ENCODE results near the gene GTF3C1. TPM values are rescaled to one million over a fixed set of nuclear protein-coding genes. Genes with fewer than 3 reads are reported as not detected.

The GTF3C1 gene
- total RNA-seq, 1 experiment from 2014 or later = 121 TPM

GRCh38 chr16:27588057-27588456, 38.3 kb upstream of the GTF3C1 start:
- CTCF ChIA-PET = no interaction called here
- no peak for ATAC-seq

GRCh38 chr16:27586711-27587110, 37.0 kb upstream of the GTF3C1 start:
- Histone ChIP-seq H3K9me3 (ENCODE audit: control insufficient read depth, insufficient read depth, low read depth, low read length) (no peaks in the 10 kb centered on the region), H3K27me3 (ENCODE audit: control insufficient read depth, insufficient read depth, low read length) (no peaks in the 10 kb centered on the region), H3K4me3 (ENCODE audit: low read depth in 2 of 2, low read length in 2 of 2) (no peak overlapping the region), H3K36me3 (ENCODE audit: control insufficient read depth, insufficient read depth, low read length) (no peaks in the 10 kb centered on the region), H3K4me1 (ENCODE audit: control insufficient read depth, insufficient read depth, low read length) (no peaks in the 10 kb centered on the region), H3K27ac (ENCODE audit: low read length) (no peak overlapping the region)
- TF ChIP-seq TCF7L2 (IDR thresholded peaks at IDR 0.05; ENCODE audit: low read depth, low read length) (no peak), CTCF (IDR thresholded peaks at IDR 0.05) (no peak), SIN3A (IDR thresholded peaks at IDR 0.05; ENCODE audit: borderline replicate concordance, insufficient read depth, low read depth, low read length) (no peak), POLR2AphosphoS5 (IDR thresholded peaks at IDR 0.05; ENCODE audit: low read depth, low read length) (no peak)
- TF ChIP-seq, protein P1, sequence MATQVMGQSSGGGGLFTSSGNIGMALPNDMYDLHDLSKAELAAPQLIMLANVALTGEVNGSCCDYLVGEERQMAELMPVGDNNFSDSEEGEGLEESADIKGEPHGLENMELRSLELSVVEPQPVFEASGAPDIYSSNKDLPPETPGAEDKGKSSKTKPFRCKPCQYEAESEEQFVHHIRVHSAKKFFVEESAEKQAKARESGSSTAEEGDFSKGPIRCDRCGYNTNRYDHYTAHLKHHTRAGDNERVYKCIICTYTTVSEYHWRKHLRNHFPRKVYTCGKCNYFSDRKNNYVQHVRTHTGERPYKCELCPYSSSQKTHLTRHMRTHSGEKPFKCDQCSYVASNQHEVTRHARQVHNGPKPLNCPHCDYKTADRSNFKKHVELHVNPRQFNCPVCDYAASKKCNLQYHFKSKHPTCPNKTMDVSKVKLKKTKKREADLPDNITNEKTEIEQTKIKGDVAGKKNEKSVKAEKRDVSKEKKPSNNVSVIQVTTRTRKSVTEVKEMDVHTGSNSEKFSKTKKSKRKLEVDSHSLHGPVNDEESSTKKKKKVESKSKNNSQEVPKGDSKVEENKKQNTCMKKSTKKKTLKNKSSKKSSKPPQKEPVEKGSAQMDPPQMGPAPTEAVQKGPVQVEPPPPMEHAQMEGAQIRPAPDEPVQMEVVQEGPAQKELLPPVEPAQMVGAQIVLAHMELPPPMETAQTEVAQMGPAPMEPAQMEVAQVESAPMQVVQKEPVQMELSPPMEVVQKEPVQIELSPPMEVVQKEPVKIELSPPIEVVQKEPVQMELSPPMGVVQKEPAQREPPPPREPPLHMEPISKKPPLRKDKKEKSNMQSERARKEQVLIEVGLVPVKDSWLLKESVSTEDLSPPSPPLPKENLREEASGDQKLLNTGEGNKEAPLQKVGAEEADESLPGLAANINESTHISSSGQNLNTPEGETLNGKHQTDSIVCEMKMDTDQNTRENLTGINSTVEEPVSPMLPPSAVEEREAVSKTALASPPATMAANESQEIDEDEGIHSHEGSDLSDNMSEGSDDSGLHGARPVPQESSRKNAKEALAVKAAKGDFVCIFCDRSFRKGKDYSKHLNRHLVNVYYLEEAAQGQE (IDR thresholded peaks at IDR 0.05; ENCODE audit: insufficient read depth in 1 of 2, low read depth in 2 of 2, low read length in 1 of 2) = no peak
- in situ Hi-C loops (cut with HindIII; ENCODE audit: low pct_unique_long_range_greater_than_20kb, low sequenced_read_pairs) (no loop called here), intact Hi-C loops (cut with micrococcal nuclease; ENCODE audit: unreplicated experiment) (no loop called here)
- ChIA-PET CTCF (no interaction called here), POLR2A (no interaction called here)
- DNase-seq (ENCODE audit: low read depth, low spot score) (no peak), ATAC-seq (no peak)
- no TSS peak for BruUV-seq (replicated peaks)

More at GRCh38 chr16:27588057-27588456, 38.3 kb upstream of the GTF3C1 start:
- Histone ChIP-seq H3K9me3 (ENCODE audit: control insufficient read depth, insufficient read depth, low read depth, low read length) (no peaks in the 10 kb centered on the region), H3K4me3 (ENCODE audit: low read depth in 2 of 2, low read length in 2 of 2) (no peak overlapping the region), H3K27me3 (ENCODE audit: control insufficient read depth, insufficient read depth, low read length) (no peaks in the 10 kb centered on the region), H3K27ac (ENCODE audit: low read length) (no peak overlapping the region), H3K4me1 (ENCODE audit: control insufficient read depth, insufficient read depth, low read length) (no peaks in the 10 kb centered on the region), H3K36me3 (ENCODE audit: control insufficient read depth, insufficient read depth, low read length) (no peaks in the 10 kb centered on the region)
- POLR2A ChIA-PET = interaction anchor here (0.6 kb wide), 2 partner anchors 138 to 427 kb away, joined by 4 to 6 read pairs; no protein-coding TSS in a partner anchor
- BruUV-seq (replicated peaks) = no TSS peak
- in situ Hi-C loops (cut with HindIII; ENCODE audit: low pct_unique_long_range_greater_than_20kb, low sequenced_read_pairs) = no loop called here
- no peak for DNase-seq (ENCODE audit: low read depth, low spot score)
- no peak for TF ChIP-seq TCF7L2 (IDR thresholded peaks at IDR 0.05; ENCODE audit: low read depth, low read length)
- TF ChIP-seq SIN3A (IDR thresholded peaks at IDR 0.05; ENCODE audit: borderline replicate concordance, insufficient read depth, low read depth, low read length) = no peak
- no peak for TF ChIP-seq POLR2AphosphoS5 (IDR thresholded peaks at IDR 0.05; ENCODE audit: low read depth, low read length)
- no peak for TF ChIP-seq CTCF (IDR thresholded peaks at IDR 0.05)
- TF ChIP-seq, protein P1 (IDR thresholded peaks at IDR 0.05; ENCODE audit: insufficient read depth in 1 of 2, low read depth in 2 of 2, low read length in 1 of 2) = no peak
- intact Hi-C loops (cut with micrococcal nuclease; ENCODE audit: unreplicated experiment) = no loop called here

Measured in Panc1 (cell line).